Uterus (tissue), 2 donors: ENCODE results near the gene ATL2.

Experiments
- CTCF ChIP-seq, 4 experiments: fragments of 200-600 bp in 2 of 4; fragments of 450-650 bp in 2 of 4; sonication (generic) in 2 of 4; IDR thresholded peaks; one replicate each; pipeline ENCODE4 v1.5.1; 2016 to 2019; ENCODE audit warnings: antibody characterized with exemption in 4 of 4, mild to moderate bottlenecking in 2 of 4, moderate library complexity in 1 of 4
- POLR2A ChIP-seq, 2 donors: fragments of 450-650 bp; IDR thresholded peaks; one replicate each; pipeline ENCODE4 v1.6.1; 2016; ENCODE audit warnings: antibody characterized with exemption in 2 of 2, mild to moderate bottlenecking in 1 of 2, moderate library complexity in 1 of 2

- TF ChIP-seq CTCF (IDR thresholded peaks at IDR 0.05) = no peak
- no peak for TF ChIP-seq POLR2A (IDR thresholded peaks at IDR 0.05)
Observed at GRCh38 chr2:38384338-38384737, 7.3 kb upstream of the ATL2 start.
